Stimulated activated naive CD8-positive, alpha-beta T cell treated with anti-CD3 and anti-CD28 coated beads, Interleukin-15, amount 100 ng/mL, for 72 hours (primary cell): ENCODE data around the gene CCZ1.
A peak's percentile ranks its signal among the peaks of the same experiment; 100 is the strongest.
"Not testable (repeated sequence)": the region's sequence is repeated elsewhere in the genome, so short reads cannot be mapped to it uniquely, and the experiment has no call there.

Experiments used
- ATAC-seq: fragments of 150-1000 bp; cut with Tn5 transposase; 2 replicates; pipeline ENCODE4 v1.10.0; 2021; ENCODE audit warnings: mild to moderate bottlenecking, moderate library complexity
- DNase-seq, 2 donors: peaks; one replicate each; pipeline ENCODE4 v3.0.0; 2021 to 2022
- H3K27ac Mint-ChIP-seq, 2 donors: one replicate each; pipeline ENCODE4 v1.8.0; 2022; ENCODE audit warnings: mild to moderate bottlenecking in 2 of 2, mixed read lengths in 2 of 2, moderate library complexity in 2 of 2
- H3K27me3 Mint-ChIP-seq: one replicate; pipeline ENCODE4 v1.8.0; 2022; ENCODE audit warnings: mixed read lengths
- H3K4me1 Mint-ChIP-seq: one replicate; pipeline ENCODE4 v1.8.0; 2022; ENCODE audit warnings: mild to moderate bottlenecking, mixed read lengths
- H3K4me3 Mint-ChIP-seq, 2 donors: one replicate each; pipeline ENCODE4 v1.8.0; 2022; ENCODE audit warnings: mild to moderate bottlenecking in 2 of 2, mixed read lengths in 2 of 2, moderate library complexity in 1 of 2
- H3K9me3 Mint-ChIP-seq, 2 donors: one replicate each; pipeline ENCODE4 v1.8.0; 2022; ENCODE audit warnings: mixed read lengths in 2 of 2

Gene CCZ1

GRCh38 chr7:5963810-5964209 is 65.3 kb downstream of the CCZ1 start:
- not testable (repeated sequence) for ATAC-seq, DNase-seq, H3K4me3 Mint-ChIP-seq, H3K27ac Mint-ChIP-seq, H3K27me3 Mint-ChIP-seq, H3K4me1 Mint-ChIP-seq, H3K9me3 Mint-ChIP-seq

DNA sequence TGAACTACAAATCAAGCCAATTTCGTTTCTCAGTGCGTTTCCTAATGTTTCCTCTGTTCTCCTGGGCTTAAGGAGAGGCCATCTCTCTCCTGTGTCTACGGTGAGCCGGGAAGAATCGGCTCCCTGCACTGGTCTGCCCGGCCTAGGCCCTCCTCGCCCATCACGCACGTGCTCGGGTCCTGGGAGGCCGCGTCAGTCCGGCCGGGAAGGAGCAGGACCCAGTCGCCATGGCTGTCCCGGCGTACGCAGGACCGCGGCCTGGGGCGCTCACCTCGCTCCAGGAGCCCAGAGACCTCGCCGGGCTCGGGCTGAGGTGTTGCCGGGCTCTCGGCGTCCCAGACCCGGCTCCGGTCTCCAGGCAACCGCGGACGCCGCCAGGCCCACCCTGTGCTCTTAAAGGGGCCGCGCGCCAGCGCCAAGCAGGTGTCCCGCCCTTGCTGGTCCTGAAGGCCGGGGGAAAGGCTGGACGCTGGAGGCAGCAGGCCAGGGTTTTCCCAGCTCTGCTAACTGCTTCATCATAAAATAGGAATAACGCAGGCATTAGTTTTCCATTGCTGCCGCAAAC is 71.9 kb downstream of the CCZ1 start, which contains the start of gene RSPH10B:
TSS of gene RSPH10B (minus strand) at position 343 of the 565 bp plus-strand sequence. CDS start 3,573 bp downstream, outside the sequence.
- not testable (repeated sequence) for H3K27me3 Mint-ChIP-seq, H3K9me3 Mint-ChIP-seq, H3K4me3 Mint-ChIP-seq, H3K27ac Mint-ChIP-seq, DNase-seq, H3K4me1 Mint-ChIP-seq
- ATAC-seq, result peak; percentile 15

GRCh38 chr7:5973580-5973979 is 75.0 kb downstream of the CCZ1 start:
- not testable (repeated sequence) for DNase-seq, H3K9me3 Mint-ChIP-seq, H3K4me3 Mint-ChIP-seq, H3K27me3 Mint-ChIP-seq, H3K4me1 Mint-ChIP-seq, H3K27ac Mint-ChIP-seq, ATAC-seq
